PC-3 (cell line): ENCODE measurements around the gene SLC35F1. TPM values are rescaled to one million over a fixed set of nuclear protein-coding genes. Genes with fewer than 3 reads are reported as not detected.

Experiments
- ATAC-seq: fragments of 200-7000 bp; cut with Tn5 transposase; 2 replicates; pipeline ENCODE4 v1.9.1; 2020; ENCODE audit warnings: mild to moderate bottlenecking, moderate library complexity
- BruUV-seq: library from RNA; stranded (reverse); fragments of 400-500 nt; replicated peaks from 2 replicates; lab custom pipeline; 2021; lab: Mats Ljungman, UMichigan
- CTCF ChIA-PET: fragments of 300-600 bp; sonication (Branson Sonifier 250); formaldehyde crosslinking; loops from one replicate; lab custom pipeline; 2022; ENCODE audit warnings: antibody characterized with exemption; lab: Charles Lee
- POLR2A ChIA-PET: fragments of 300-600 bp; sonication (Branson Sonifier 250); formaldehyde crosslinking; loops from one replicate; lab custom pipeline; 2022; ENCODE audit warnings: antibody characterized with exemption; ENCODE audit not compliant: unreplicated experiment; lab: Charles Lee
- DNase-seq: peaks from one replicate; pipeline ENCODE4 v3.0.0-alpha.2; 2015
- H2AFZ ChIP-seq: fragments of 300-600 bp; sonication (generic); 2 replicates; pipeline ENCODE4 v1.6.0; 2016; ENCODE audit warnings: antibody characterized with exemption, low read length
- H3F3A ChIP-seq: fragments of 300-600 bp; sonication (generic); one replicate; pipeline ENCODE4 v1.6.0; 2017; ENCODE audit warnings: antibody characterized with exemption, low read length, control low read depth, mild to moderate bottlenecking; ENCODE audit not compliant: unreplicated experiment
- H3K27ac ChIP-seq: fragments of 300-600 bp; sonication (generic); 2 replicates; pipeline ENCODE4 v1.5.1; 2016; ENCODE audit warnings: mild to moderate bottlenecking, low read length
- H3K27me3 ChIP-seq: fragments of 300-600 bp; sonication (generic); 2 replicates; pipeline ENCODE4 v1.6.1; 2016; ENCODE audit warnings: low read length, mixed read lengths
- H3K36me3 ChIP-seq: fragments of 300-600 bp; sonication (generic); 2 replicates; pipeline ENCODE4 v1.6.1; 2016; ENCODE audit warnings: low read depth, mixed run types, low read length, mixed read lengths
- H3K4me1 ChIP-seq: fragments of 300-600 bp; sonication (generic); 2 replicates; pipeline ENCODE4 v1.5.1; 2016; ENCODE audit warnings: low read length; ENCODE audit not compliant: insufficient read depth
- H3K4me2 ChIP-seq: fragments of 300-600 bp; sonication (generic); 2 replicates; pipeline ENCODE4 v1.6.0; 2016; ENCODE audit warnings: low read length
- H3K4me3 ChIP-seq: fragments of 300-600 bp; sonication (generic); 2 replicates; pipeline ENCODE4 v1.5.1; 2016; ENCODE audit warnings: mild to moderate bottlenecking, low read length, mixed read lengths
- H3K79me2 ChIP-seq: fragments of 300-600 bp; sonication (generic); 2 replicates; pipeline ENCODE4 v1.6.1; 2017; ENCODE audit warnings: low read length, mixed read lengths
- H3K9ac ChIP-seq: fragments of 300-600 bp; sonication (generic); 2 replicates; pipeline ENCODE4 v1.6.0; 2016; ENCODE audit warnings: mild to moderate bottlenecking, low read length
- H3K9me2 ChIP-seq: fragments of 300-600 bp; sonication (generic); replicated peaks from 2 replicates; pipeline ENCODE4 v1.6.1; 2016; ENCODE audit warnings: mixed run types, low read length, mixed read lengths
- H3K9me3 ChIP-seq: fragments of 300-600 bp; sonication (generic); 2 replicates; pipeline ENCODE4 v1.6.1; 2016; ENCODE audit warnings: low read length, mixed read lengths
- H4K20me1 ChIP-seq: fragments of 300-600 bp; sonication (generic); 2 replicates; pipeline ENCODE4 v1.6.1; 2016; ENCODE audit warnings: low read length, mixed read lengths
- CTCF ChIP-seq: fragments of 300-600 bp; sonication (generic); conservative IDR thresholded peaks from 2 replicates; pipeline ENCODE4 v1.5.1; 2017; ENCODE audit warnings: antibody characterized with exemption, low read depth, mild to moderate bottlenecking, low read length
- EZH2 ChIP-seq: fragments of 300-600 bp; sonication (generic); IDR thresholded peaks from one replicate; pipeline ENCODE4 v1.6.1; 2017; ENCODE audit warnings: antibody characterized with exemption, mild to moderate bottlenecking, low read length; ENCODE audit not compliant: unreplicated experiment
- EZH2phosphoT487 ChIP-seq: fragments of 300-600 bp; sonication (generic); IDR thresholded peaks from 2 replicates; pipeline ENCODE4 v1.6.1; 2018; ENCODE audit warnings: mild to moderate bottlenecking, antibody characterized with exemption, low read length, borderline replicate concordance
- intact Hi-C: fragments of 100-400 bp; cut with micrococcal nuclease; formaldehyde crosslinking; loops from 2 replicates; pipeline ENCODE4 v1.9.0; 2023
- total RNA-seq: library from RNA; depleted of rRNA; stranded (reverse); fragments of >200 nt; gene quantifications from 2 replicates; pipeline ENCODE4 v1.2.3, GENCODE V29; 2014

Gene SLC35F1
- total RNA-seq, 1 experiment from 2014 or later: not detected

- no peaks in the 10 kb centered on the region for H3K9me2 ChIP-seq
- no peak for DNase-seq
- no peak overlapping the region for H3K9ac ChIP-seq
- H3F3A ChIP-seq: no peaks in the 10 kb centered on the region
- TF ChIP-seq CTCF (no peak), EZH2phosphoT487 (no peak), EZH2 (no peak)
- BruUV-seq: no TSS peak
- H4K20me1 ChIP-seq: no peaks in the 10 kb centered on the region
- H3K36me3 ChIP-seq: no peaks in the 10 kb centered on the region
- H3K27me3 ChIP-seq: peaks cover 16% of the 10 kb centered on the region
- no peak overlapping the region for H3K4me3 ChIP-seq
- no peaks in the 10 kb centered on the region for H3K4me1 ChIP-seq
- H3K27ac ChIP-seq: no peak overlapping the region
- intact Hi-C loops: no loop called here
- H3K79me2 ChIP-seq: no peaks in the 10 kb centered on the region
- H3K4me2 ChIP-seq: no peak overlapping the region
- H3K9me3 ChIP-seq: no peaks in the 10 kb centered on the region
- POLR2A ChIA-PET: no interaction called here
- ATAC-seq: no peak
- CTCF ChIA-PET: no interaction called here
- no peak overlapping the region for H2AFZ ChIP-seq
Measured at GRCh38 chr6:117924690-117925089, 17.6 kb downstream of the SLC35F1 start.

- Histone ChIP-seq H4K20me1 (no peaks in the 10 kb centered on the region), H3K79me2 (no peaks in the 10 kb centered on the region), H3F3A (no peaks in the 10 kb centered on the region), H3K4me3 (no peak overlapping the region), H3K4me2 (no peak overlapping the region), H3K9ac (no peak overlapping the region), H3K4me1 (no peaks in the 10 kb centered on the region), H3K27me3 (no peaks in the 10 kb centered on the region), H3K9me2 (no peaks in the 10 kb centered on the region), H3K9me3 (no peaks in the 10 kb centered on the region), H3K27ac (no peak overlapping the region), H3K36me3 (no peaks in the 10 kb centered on the region), H2AFZ (no peak overlapping the region)
- TF ChIP-seq EZH2 (no peak), EZH2phosphoT487 (no peak), CTCF (no peak)
- no peak for ATAC-seq
- intact Hi-C loops: no loop called here
- no peak for DNase-seq
- POLR2A ChIA-PET: no interaction called here
- CTCF ChIA-PET: no interaction called here
- no TSS peak for BruUV-seq
Measured at GRCh38 chr6:117927866-117928265, 20.8 kb downstream of the SLC35F1 start.

GRCh38 chr6:117928833-117929232 lies 21.8 kb downstream of the SLC35F1 start:
- ATAC-seq (no peak), DNase-seq (no peak)
- H3K27ac ChIP-seq: no peak overlapping the region
- ChIA-PET POLR2A (no interaction called here), CTCF (no interaction called here)
- intact Hi-C loops: no loop called here
- H3K9ac ChIP-seq: no peak overlapping the region
- no peaks in the 10 kb centered on the region; the same call in 1 of the 2 replicates for H3K27me3 ChIP-seq
- H3K9me3 ChIP-seq: no peaks in the 10 kb centered on the region
- TF ChIP-seq EZH2 (no peak), CTCF (no peak), EZH2phosphoT487 (no peak)
- no peaks in the 10 kb centered on the region for H3F3A ChIP-seq
- BruUV-seq: no TSS peak
- no peaks in the 10 kb centered on the region for H3K4me1 ChIP-seq
- no peak overlapping the region for H2AFZ ChIP-seq
- no peaks in the 10 kb centered on the region for H3K36me3 ChIP-seq
- no peaks in the 10 kb centered on the region for H3K79me2 ChIP-seq
- H4K20me1 ChIP-seq: no peaks in the 10 kb centered on the region
- H3K9me2 ChIP-seq: no peaks in the 10 kb centered on the region
- no peak overlapping the region for H3K4me3 ChIP-seq
- H3K4me2 ChIP-seq: no peak overlapping the region
